Stimulated activated CD4-positive, alpha-beta T cell treated with anti-CD3 and anti-CD28 coated beads, Interleukin-1b, Interleukin-23, amount 100 ng/mL, for 1 hour (primary cell): Measurements from ENCODE around the gene FBXL13.
"Not testable (repeated sequence)": the region's sequence is repeated elsewhere in the genome, so short reads cannot be mapped to it uniquely, and the experiment has no call there.

Experiments used
- DNase-seq, 2 donors: peaks; one replicate each; pipeline ENCODE4 v3.0.0-alpha.2; 2020; ENCODE audit warnings: low read depth in 2 of 2

The FBXL13 gene

DNA sequence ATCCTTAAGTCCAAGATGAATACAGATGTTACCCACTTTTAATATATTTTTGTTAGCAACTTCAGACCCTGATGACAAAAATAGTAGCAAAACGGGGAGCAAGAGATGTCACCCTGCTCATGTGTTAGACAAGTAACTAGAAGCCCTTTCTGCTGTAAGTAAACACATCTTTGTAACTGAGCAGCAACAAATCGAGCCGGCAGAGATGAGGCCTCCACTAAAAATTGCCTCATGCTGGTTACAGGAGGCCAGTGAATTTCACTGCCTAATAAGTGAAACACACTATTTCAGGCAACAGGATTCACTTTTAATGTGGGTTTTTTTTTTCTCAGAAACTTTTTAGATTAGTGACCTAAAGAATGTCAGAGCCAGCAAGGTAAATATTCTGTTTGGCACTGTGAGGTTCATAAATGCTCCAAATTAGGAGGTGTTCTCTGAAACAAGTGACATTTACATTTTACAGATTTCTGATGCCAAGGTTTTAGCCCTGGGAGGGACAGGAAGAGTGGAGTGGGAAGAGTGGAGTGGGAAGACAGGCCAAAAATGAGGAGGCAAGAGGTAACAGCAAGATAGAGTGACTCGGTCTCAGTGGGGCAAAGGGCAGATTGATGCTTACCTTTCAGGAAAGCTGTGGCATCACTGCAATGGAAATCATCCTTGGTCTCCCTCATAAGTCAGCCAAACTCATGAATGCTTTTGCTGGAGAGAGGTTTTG, 215.4 kb downstream of the FBXL13 start:
- no peak for DNase-seq

- no peak for DNase-seq
These were observed 218.6 kb downstream of the FBXL13 start for GRCh38 chr7:102856036-102856435.

GRCh38 chr7:102849538-102849937, 225.1 kb downstream of the FBXL13 start:
- DNase-seq, result no peak

- DNase-seq, result no peak
These were observed 225.5 kb downstream of the FBXL13 start for GRCh38 chr7:102849079-102849478.

GRCh38 chr7:102845346-102845745, 229.2 kb downstream of the FBXL13 start:
- DNase-seq, result no peak

- DNase-seq, result no peak
These were observed 230.7 kb downstream of the FBXL13 start for GRCh38 chr7:102843850-102844249.

- no peak for DNase-seq
These were observed 232.3 kb downstream of the FBXL13 start for GRCh38 chr7:102842284-102842683.

GRCh38 chr7:102841290-102841689, 233.3 kb downstream of the FBXL13 start:
- no peak for DNase-seq

DNA sequence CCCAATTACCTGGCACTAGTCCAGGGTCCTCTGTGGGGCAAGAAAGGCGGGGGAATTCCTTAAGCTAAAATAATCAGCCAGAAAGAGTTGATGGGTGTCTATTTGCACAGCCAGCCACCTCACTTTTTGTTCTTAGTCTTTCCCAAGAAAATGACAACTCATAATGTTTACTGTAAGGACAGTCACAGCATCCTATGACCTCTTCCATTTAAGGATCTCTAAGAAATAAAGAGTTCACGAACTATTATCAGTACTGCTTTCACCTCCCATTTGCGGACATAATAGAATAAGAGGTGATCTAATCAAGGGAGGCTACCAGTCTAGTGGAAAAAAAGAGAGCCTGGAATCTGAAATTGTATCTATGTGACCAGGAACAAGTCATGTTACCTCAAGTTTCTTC, 234.2 kb downstream of the FBXL13 start:
- no peak for DNase-seq

- not testable (repeated sequence) for DNase-seq
These were observed 236.0 kb downstream of the FBXL13 start for GRCh38 chr7:102838572-102839101.

GRCh38 chr7:102837802-102838201, 236.8 kb downstream of the FBXL13 start:
- DNase-seq, result no peak

- no peak for DNase-seq
These were observed 237.6 kb downstream of the FBXL13 start for GRCh38 chr7:102836977-102837376.

DNA sequence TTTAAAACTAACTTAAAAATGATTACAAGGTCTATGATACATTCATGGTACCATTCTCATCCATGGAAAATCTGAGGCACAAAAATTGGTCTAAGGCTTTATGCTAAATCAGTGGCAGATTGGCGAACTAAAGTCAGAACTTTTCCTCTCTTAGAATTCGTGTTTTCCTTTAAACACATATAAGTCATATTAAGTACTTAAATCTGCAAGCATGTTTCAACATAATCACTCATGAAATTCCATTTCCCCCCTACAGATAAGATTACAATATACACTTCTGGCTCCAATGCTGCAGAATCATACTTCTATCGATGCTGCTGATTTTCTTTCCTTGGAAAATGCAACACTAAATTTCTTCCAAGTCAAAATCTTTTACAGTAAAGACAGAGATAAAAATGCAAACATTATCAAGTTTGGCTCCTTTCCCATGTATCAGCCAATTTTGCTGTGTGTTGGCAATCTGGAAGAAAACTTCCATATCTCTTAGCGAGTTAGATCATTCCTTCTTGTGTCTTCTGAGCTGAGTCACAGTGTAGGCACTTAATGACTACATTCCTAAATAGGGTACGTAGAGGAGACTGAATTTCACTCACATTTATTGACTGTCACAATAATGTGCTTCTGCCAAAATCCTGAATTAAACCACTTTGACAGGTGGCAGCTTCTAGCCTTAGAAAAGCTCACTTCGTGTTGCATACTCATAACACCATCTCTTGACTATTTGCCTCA, 238.2 kb downstream of the FBXL13 start:
- DNase-seq, result no peak

GRCh38 chr7:102834999-102835398, 239.6 kb downstream of the FBXL13 start:
- DNase-seq, result no peak

GRCh38 chr7:102834466-102834865, 240.1 kb downstream of the FBXL13 start:
- DNase-seq, result no peak

DNA sequence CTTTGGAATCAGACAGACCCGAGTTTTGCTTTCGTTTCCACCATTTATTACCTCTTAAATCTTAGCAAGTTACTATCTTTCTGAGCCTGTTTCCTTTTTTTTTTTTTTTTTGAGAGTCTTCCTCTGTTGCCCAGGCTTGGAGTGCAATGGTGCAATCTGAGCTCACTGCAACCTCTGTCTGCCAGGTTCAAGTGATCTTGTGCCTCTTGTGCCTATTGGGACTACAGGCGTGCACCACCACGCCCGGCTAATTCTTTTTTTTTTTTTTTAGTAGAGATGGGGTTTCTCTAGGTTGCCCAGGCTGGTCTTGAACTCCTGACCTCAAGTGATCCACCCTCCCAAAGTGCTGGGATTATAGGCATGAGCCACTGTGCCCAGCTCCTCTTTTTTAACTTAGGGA, 241.3 kb downstream of the FBXL13 start:
- no peak for DNase-seq

DNA sequence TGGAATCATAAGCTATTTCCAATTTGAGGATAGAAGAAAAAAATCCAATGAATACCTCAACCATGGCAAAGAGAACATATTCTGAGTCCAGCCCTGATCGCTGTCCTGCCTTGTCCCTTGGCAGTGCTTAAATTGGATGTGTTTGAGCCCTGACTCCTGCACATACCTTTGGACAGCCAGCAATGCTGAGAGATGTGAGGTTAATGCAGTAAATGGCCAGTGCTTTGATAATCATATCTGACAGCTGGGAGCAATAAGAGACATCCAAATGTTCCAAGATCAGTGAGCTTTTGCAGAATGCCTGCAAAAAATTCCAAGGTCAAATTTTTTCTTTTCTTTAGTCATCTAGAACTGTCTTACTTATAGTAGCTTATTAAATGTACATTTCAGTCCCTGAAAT, 241.9 kb downstream of the FBXL13 start:
- DNase-seq, result no peak

- no peak for DNase-seq
These were observed 244.4 kb downstream of the FBXL13 start for GRCh38 chr7:102830197-102830596.

DNA sequence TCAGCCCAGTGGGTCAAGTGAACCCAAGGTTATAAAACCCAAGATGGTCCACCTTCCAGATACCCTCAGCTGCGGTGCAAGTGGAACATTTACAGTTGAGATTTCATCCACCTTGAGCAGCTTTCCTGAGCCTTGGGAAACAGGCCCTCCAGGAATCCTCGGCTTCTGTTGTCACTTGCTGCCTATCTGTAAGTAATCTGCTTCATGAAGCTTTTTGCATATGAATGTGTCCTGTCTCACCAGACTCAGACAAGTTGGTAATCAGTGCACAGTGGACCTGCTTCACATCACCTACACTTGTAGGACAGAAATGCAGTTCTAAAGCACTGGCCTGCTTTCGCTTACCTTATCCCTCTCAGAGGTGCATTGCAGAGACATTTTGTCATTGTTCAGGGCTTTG, 245.5 kb downstream of the FBXL13 start:
- no peak for DNase-seq

GRCh38 chr7:102828286-102828685, 246.3 kb downstream of the FBXL13 start:
- no peak for DNase-seq

- no peak for DNase-seq
These were observed 251.0 kb downstream of the FBXL13 start for GRCh38 chr7:102823390-102824119.

- no peak for DNase-seq
These were observed 252.4 kb downstream of the FBXL13 start for GRCh38 chr7:102821994-102822747.
